OCI-LY1 (cell line): ENCODE results near the gene EHD2.
"Not testable (repeated sequence)": the region's sequence is repeated elsewhere in the genome, so short reads cannot be mapped to it uniquely, and the experiment has no call there.

ENCODE experiments used
- H2AFZ ChIP-seq: fragments of 200-600 bp; sonication (generic), shearing (Covaris generic); 2 replicates; pipeline ENCODE4 v1.6.0; 2014; ENCODE audit warnings: antibody characterized with exemption, mild to moderate bottlenecking, low read length
- H3F3A ChIP-seq: fragments of 200-600 bp; sonication (generic), shearing (Covaris generic); 2 replicates; pipeline ENCODE4 v1.6.0; 2014; ENCODE audit warnings: mild to moderate bottlenecking, antibody characterized with exemption, low read length, moderate library complexity; ENCODE audit not compliant: insufficient read depth
- H3K27ac ChIP-seq: fragments of 200-600 bp; sonication (generic); 2 replicates; pipeline ENCODE4 v1.5.1; 2014; ENCODE audit warnings: low read length, mixed run types, mild to moderate bottlenecking, low read depth; ENCODE audit not compliant: poor library complexity, severe bottlenecking
- H3K27me3 ChIP-seq: fragments of 200-600 bp; sonication (generic); 2 replicates; pipeline ENCODE4 v1.6.0; 2014; ENCODE audit warnings: antibody characterized with exemption, mild to moderate bottlenecking, low read length, moderate library complexity; ENCODE audit not compliant: insufficient read depth
- H3K36me3 ChIP-seq: fragments of 200-600 bp; sonication (generic); 2 replicates; pipeline ENCODE4 v1.6.1; 2014; ENCODE audit warnings: mild to moderate bottlenecking, antibody characterized with exemption, low read length, moderate library complexity, mixed read lengths; ENCODE audit not compliant: insufficient read depth
- H3K4me1 ChIP-seq: fragments of 200-600 bp; sonication (generic); 2 replicates; pipeline ENCODE4 v1.5.1; 2014; ENCODE audit warnings: mild to moderate bottlenecking, low read length, moderate library complexity; ENCODE audit not compliant: insufficient read depth, severe bottlenecking
- H3K4me2 ChIP-seq: fragments of 200-600 bp; sonication (generic), shearing (Covaris generic); 2 replicates; pipeline ENCODE4 v1.6.1; 2014; ENCODE audit warnings: low read length
- H3K4me3 ChIP-seq: fragments of 200-600 bp; sonication (generic); 2 replicates; pipeline ENCODE4 v1.5.1; 2014; ENCODE audit warnings: low read length, low read depth, mild to moderate bottlenecking, mixed read lengths; ENCODE audit not compliant: poor library complexity, severe bottlenecking
- H3K79me2 ChIP-seq: fragments of 200-600 bp; shearing (Covaris generic); 2 replicates; pipeline ENCODE4 v1.6.1; 2016; ENCODE audit warnings: mixed run types, low read length, mixed read lengths; ENCODE audit not compliant: insufficient read depth
- H3K9ac ChIP-seq: fragments of 200-600 bp; sonication (generic), shearing (Covaris generic); 2 replicates; pipeline ENCODE4 v1.6.1; 2014; ENCODE audit warnings: mild to moderate bottlenecking, low read length, mixed read lengths
- H3K9me2 ChIP-seq: fragments of 200-600 bp; sonication (generic), shearing (Covaris generic); 2 replicates; pipeline ENCODE4 v1.6.1; 2014; ENCODE audit warnings: low read depth, mild to moderate bottlenecking, low read length, mixed read lengths
- H3K9me3 ChIP-seq: fragments of 200-600 bp; shearing (Covaris generic); 2 replicates; pipeline ENCODE4 v1.6.1; 2014; ENCODE audit warnings: low read length, mixed read lengths
- H4K20me1 ChIP-seq: fragments of 200-600 bp; sonication (generic), shearing (Covaris generic); 2 replicates; pipeline ENCODE4 v1.6.0; 2016; ENCODE audit warnings: mild to moderate bottlenecking, low read length; ENCODE audit not compliant: insufficient read depth
- EZH2 ChIP-seq: fragments of 200-600 bp; sonication (generic), shearing (Covaris generic); IDR thresholded peaks from 2 replicates; pipeline ENCODE4 v1.8.0; 2017; ENCODE audit warnings: borderline replicate concordance, mixed run types, mild to moderate bottlenecking, antibody characterized with exemption, low read length, moderate library complexity, mixed read lengths
- TF ChIP-seq, protein P1 (sequence below): fragments of 200-600 bp; sonication (generic), shearing (Covaris generic); IDR thresholded peaks from 2 replicates; pipeline ENCODE4 v1.5.1; 2017; ENCODE audit warnings: mild to moderate bottlenecking, antibody characterized with exemption, low read length, moderate library complexity, mixed read lengths

Gene EHD2

DNA sequence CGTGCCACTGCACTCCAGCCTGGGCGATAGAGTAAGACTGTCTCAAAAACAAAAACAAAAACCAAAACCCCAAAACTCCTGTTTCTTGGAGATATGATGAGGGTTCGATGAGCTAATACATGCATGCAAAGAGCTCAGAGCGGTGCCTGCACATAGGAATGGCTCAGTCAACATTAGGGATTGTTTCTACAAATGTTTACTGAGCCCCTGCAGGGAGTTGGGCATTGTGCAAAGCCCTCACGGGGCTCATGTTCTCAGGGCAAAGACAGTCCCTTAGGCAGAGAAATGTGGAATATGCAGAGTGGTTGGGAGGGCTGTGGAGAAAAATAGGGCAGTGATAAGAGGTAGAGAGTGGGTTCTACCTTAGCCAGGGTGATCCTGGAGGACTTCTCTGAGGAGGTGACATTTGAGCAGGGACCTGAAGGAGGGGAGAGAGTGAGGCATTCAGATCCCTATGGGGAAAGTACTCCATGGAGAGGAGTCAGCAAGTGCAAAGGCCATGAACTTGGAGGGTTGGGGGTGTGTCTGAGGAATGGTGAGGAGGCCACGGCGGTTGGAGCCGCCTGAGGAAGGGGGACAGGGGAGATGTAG lies 1.5 kb upstream of the EHD2 start:
- no peak overlapping the region for H3K27ac ChIP-seq
- H2AFZ ChIP-seq = no peak overlapping the region
- no peaks in the 10 kb centered on the region for H3K9me2 ChIP-seq
- H3K79me2 ChIP-seq = no peaks in the 10 kb centered on the region
- H3K9ac ChIP-seq = no peak overlapping the region
- no peak overlapping the region for H3K4me3 ChIP-seq
- H3K9me3 ChIP-seq = no peaks in the 10 kb centered on the region
- no peaks in the 10 kb centered on the region for H3F3A ChIP-seq
- TF ChIP-seq, protein P1, sequence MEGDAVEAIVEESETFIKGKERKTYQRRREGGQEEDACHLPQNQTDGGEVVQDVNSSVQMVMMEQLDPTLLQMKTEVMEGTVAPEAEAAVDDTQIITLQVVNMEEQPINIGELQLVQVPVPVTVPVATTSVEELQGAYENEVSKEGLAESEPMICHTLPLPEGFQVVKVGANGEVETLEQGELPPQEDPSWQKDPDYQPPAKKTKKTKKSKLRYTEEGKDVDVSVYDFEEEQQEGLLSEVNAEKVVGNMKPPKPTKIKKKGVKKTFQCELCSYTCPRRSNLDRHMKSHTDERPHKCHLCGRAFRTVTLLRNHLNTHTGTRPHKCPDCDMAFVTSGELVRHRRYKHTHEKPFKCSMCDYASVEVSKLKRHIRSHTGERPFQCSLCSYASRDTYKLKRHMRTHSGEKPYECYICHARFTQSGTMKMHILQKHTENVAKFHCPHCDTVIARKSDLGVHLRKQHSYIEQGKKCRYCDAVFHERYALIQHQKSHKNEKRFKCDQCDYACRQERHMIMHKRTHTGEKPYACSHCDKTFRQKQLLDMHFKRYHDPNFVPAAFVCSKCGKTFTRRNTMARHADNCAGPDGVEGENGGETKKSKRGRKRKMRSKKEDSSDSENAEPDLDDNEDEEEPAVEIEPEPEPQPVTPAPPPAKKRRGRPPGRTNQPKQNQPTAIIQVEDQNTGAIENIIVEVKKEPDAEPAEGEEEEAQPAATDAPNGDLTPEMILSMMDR = no peak
- TF ChIP-seq EZH2 = no peak
- no peaks in the 10 kb centered on the region for H3K4me1 ChIP-seq
- H3K27me3 ChIP-seq = peaks cover 11% of the 10 kb centered on the region; the same call in 1 of the 2 replicates
- H4K20me1 ChIP-seq = no peaks in the 10 kb centered on the region
- H3K36me3 ChIP-seq = no peaks in the 10 kb centered on the region; the same call in 1 of the 2 replicates
- no peak overlapping the region for H3K4me2 ChIP-seq

DNA sequence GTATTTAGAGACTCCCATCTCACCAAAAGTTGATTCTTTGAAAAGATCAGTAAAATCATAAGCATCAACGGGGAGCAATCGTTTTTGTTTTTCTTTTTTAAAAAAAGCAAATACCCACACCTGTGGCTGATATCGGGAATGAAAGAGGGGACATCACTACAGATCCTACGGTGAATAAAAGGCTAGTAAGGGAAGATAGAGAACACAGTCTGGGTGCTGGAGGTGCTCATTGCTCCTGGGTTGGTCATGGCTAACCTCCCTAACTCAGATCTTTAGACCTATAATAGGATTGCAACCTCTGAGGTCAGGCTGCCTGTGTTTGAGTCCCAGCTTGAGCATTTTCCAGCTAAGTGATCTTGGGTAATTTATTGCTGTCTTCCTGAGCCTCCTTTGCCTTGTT lies 1.1 kb downstream of the EHD2 start:
- H3K9ac ChIP-seq = no peak overlapping the region
- no peak overlapping the region for H3K27ac ChIP-seq
- H3K27me3 ChIP-seq = peaks cover 11% of the 10 kb centered on the region; the same call in 1 of the 2 replicates
- no peak overlapping the region for H3K4me3 ChIP-seq
- no peaks in the 10 kb centered on the region; the same call in 1 of the 2 replicates for H3K36me3 ChIP-seq
- H3K4me1 ChIP-seq = no peaks in the 10 kb centered on the region
- H3K79me2 ChIP-seq = no peaks in the 10 kb centered on the region
- no peak overlapping the region for H2AFZ ChIP-seq
- H3F3A ChIP-seq = no peaks in the 10 kb centered on the region
- TF ChIP-seq, protein P1 = no peak
- no peak for TF ChIP-seq EZH2
- H3K9me2 ChIP-seq = no peaks in the 10 kb centered on the region
- no peaks in the 10 kb centered on the region for H3K9me3 ChIP-seq
- H4K20me1 ChIP-seq = no peaks in the 10 kb centered on the region
- H3K4me2 ChIP-seq = no peak overlapping the region

DNA sequence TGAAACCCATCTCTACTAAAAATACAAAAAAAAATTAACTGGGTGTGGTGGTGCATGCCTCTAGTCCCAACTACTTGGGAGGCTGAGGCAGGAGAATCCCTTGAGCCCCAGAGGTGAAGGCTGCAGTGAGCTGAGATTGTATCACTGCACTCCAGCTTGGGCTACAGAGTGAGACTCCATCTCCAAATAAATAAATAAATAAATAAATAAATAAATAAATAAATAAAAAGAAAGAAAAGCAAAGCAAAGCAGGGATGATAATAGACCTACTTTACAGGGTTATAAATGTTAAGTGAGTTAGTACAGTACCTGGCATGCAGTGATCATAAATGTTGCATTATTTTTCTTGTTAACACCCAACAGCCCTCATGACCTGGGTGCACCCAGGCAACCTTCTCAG lies 1.6 kb downstream of the EHD2 start:
- not testable (repeated sequence) for H2AFZ ChIP-seq, H4K20me1 ChIP-seq, H3K9me2 ChIP-seq, H3K4me1 ChIP-seq, H3K9ac ChIP-seq, H3K4me2 ChIP-seq, H3K9me3 ChIP-seq, H3K36me3 ChIP-seq, H3K79me2 ChIP-seq, H3F3A ChIP-seq, H3K4me3 ChIP-seq, H3K27ac ChIP-seq
- H3K27me3 ChIP-seq = peaks cover 11% of the 10 kb centered on the region; the same call in 1 of the 2 replicates

DNA sequence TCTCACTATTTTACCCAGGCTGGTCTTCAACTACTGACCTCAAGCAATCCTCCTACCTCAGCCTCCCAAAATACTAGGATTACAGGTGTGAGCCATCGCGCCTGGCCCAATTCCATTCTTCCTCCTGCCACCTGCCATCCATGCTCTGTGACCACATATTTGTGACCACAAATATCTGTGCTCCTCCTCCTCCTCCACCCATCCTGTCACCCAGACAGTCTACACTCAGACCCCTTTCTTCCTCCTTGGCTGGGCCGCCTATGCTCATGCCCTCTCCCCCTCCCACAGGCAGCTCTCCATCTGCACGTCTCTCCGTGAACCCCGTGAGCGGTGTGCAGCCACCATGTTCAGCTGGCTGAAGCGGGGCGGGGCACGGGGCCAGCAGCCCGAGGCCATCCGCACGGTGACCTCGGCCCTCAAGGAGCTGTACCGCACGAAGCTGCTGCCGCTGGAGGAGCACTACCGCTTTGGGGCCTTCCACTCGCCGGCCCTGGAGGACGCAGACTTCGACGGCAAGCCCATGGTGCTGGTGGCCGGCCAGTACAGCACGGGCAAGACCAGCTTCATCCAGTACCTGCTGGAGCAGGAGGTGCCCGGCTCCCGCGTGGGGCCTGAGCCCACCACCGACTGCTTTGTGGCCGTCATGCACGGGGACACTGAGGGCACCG lies 3.2 kb downstream of the EHD2 start:
- no peak overlapping the region for H3K27ac ChIP-seq
- H3K27me3 ChIP-seq = peaks cover 11% of the 10 kb centered on the region; the same call in 1 of the 2 replicates
- no peak overlapping the region for H3K4me2 ChIP-seq
- H3K4me1 ChIP-seq = no peaks in the 10 kb centered on the region
- no peak overlapping the region for H3K4me3 ChIP-seq
- H3K9me3 ChIP-seq = no peaks in the 10 kb centered on the region
- H4K20me1 ChIP-seq = no peaks in the 10 kb centered on the region
- TF ChIP-seq, protein P1 = no peak
- TF ChIP-seq EZH2 = no peak
- no peaks in the 10 kb centered on the region for H3K79me2 ChIP-seq
- H3F3A ChIP-seq = no peaks in the 10 kb centered on the region
- no peaks in the 10 kb centered on the region; the same call in 1 of the 2 replicates for H3K36me3 ChIP-seq
- no peak overlapping the region for H3K9ac ChIP-seq
- H2AFZ ChIP-seq = no peak overlapping the region
- no peaks in the 10 kb centered on the region for H3K9me2 ChIP-seq

DNA sequence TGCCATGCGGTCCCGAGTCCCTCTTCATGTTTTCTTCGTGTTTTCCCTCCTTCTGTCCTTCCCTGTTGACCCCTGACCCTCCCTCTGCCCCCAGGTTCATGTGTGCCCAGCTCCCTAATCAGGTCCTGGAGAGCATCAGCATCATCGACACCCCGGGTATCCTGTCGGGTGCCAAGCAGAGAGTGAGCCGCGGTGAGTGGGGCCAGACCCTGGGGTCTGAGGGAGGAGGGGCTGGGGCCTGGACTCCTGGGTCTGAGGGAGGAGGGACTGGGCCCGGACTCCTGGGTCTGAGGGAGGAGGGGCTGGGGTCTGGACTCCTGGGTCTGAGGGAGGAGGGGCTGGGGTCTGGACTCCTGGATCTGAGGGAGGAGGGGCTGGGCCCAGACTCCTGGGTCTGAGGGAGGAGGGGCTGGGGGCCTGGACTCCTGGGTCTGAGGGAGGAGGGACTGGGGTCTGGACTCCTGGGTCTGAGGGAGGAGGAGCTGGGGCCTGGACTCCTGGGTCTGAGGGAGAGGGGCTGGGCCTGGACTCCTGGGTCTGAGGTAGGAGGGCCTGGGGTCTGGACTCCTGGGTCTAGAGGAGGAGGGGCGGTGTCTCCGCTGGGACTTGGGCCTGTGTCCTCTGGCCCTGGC lies 5.3 kb downstream of the EHD2 start:
- H3F3A ChIP-seq, H3K4me3 ChIP-seq, H3K9me3 ChIP-seq, H4K20me1 ChIP-seq, H3K4me2 ChIP-seq, H3K36me3 ChIP-seq, H2AFZ ChIP-seq, H3K27ac ChIP-seq, H3K79me2 ChIP-seq, H3K4me1 ChIP-seq, H3K9ac ChIP-seq, H3K9me2 ChIP-seq: not testable (repeated sequence)
- peaks cover 11% of the 10 kb centered on the region; the same call in 1 of the 2 replicates for H3K27me3 ChIP-seq
